Measurements from ENCODE around the gene PDCD4. TPM values are rescaled to one million over a fixed set of nuclear protein-coding genes. Genes with fewer than 3 reads are reported as not detected.

Gene PDCD4
- total and polyA plus RNA-seq, 9 of the 15 experiments (the other 6 are each of a cell fraction or from before 2014, with no cell fraction given): 12.9 to 44.1 (median 33.7) TPM

GRCh38 chr10:110893559-110894179 lies 21.9 kb downstream of the PDCD4 start (continued):
- TF ChIP-seq, protein P1, sequence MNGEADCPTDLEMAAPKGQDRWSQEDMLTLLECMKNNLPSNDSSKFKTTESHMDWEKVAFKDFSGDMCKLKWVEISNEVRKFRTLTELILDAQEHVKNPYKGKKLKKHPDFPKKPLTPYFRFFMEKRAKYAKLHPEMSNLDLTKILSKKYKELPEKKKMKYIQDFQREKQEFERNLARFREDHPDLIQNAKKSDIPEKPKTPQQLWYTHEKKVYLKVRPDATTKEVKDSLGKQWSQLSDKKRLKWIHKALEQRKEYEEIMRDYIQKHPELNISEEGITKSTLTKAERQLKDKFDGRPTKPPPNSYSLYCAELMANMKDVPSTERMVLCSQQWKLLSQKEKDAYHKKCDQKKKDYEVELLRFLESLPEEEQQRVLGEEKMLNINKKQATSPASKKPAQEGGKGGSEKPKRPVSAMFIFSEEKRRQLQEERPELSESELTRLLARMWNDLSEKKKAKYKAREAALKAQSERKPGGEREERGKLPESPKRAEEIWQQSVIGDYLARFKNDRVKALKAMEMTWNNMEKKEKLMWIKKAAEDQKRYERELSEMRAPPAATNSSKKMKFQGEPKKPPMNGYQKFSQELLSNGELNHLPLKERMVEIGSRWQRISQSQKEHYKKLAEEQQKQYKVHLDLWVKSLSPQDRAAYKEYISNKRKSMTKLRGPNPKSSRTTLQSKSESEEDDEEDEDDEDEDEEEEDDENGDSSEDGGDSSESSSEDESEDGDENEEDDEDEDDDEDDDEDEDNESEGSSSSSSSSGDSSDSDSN (IDR thresholded peaks at IDR 0.05; ENCODE audit: borderline replicate concordance in 1 of 2, low read depth in 2 of 2, low read length in 2 of 2): no peak
- TF ChIP-seq, protein P2, sequence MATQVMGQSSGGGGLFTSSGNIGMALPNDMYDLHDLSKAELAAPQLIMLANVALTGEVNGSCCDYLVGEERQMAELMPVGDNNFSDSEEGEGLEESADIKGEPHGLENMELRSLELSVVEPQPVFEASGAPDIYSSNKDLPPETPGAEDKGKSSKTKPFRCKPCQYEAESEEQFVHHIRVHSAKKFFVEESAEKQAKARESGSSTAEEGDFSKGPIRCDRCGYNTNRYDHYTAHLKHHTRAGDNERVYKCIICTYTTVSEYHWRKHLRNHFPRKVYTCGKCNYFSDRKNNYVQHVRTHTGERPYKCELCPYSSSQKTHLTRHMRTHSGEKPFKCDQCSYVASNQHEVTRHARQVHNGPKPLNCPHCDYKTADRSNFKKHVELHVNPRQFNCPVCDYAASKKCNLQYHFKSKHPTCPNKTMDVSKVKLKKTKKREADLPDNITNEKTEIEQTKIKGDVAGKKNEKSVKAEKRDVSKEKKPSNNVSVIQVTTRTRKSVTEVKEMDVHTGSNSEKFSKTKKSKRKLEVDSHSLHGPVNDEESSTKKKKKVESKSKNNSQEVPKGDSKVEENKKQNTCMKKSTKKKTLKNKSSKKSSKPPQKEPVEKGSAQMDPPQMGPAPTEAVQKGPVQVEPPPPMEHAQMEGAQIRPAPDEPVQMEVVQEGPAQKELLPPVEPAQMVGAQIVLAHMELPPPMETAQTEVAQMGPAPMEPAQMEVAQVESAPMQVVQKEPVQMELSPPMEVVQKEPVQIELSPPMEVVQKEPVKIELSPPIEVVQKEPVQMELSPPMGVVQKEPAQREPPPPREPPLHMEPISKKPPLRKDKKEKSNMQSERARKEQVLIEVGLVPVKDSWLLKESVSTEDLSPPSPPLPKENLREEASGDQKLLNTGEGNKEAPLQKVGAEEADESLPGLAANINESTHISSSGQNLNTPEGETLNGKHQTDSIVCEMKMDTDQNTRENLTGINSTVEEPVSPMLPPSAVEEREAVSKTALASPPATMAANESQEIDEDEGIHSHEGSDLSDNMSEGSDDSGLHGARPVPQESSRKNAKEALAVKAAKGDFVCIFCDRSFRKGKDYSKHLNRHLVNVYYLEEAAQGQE (IDR thresholded peaks at IDR 0.05; ENCODE audit: borderline replicate concordance): peak; percentile 54; the same call in 1 of the 2 replicates
- TF ChIP-seq, protein P2 (CRISPR knock-in tag; IDR thresholded peaks at IDR 0.05; ENCODE audit: low read depth): no peak
- TF ChIP-seq TGIF2 (CRISPR knock-in tag; IDR thresholded peaks at IDR 0.05) (no peak), TFE3 (CRISPR knock-in tag; IDR thresholded peaks at IDR 0.05) (no peak), ZBTB17 (CRISPR knock-in tag; IDR thresholded peaks at IDR 0.05) (no peak), RAD21 (CRISPR knock-in tag; conservative IDR thresholded peaks at IDR 0.05 in 1 of 2, IDR thresholded peaks at IDR 0.05 in 1 of 2) (peak; percentile 51 to 65), HOXB6 (CRISPR knock-in tag; IDR thresholded peaks at IDR 0.05; ENCODE audit: borderline replicate concordance) (no peak), NR4A1 (CRISPR knock-in tag; IDR thresholded peaks at IDR 0.05) (no peak), NR4A1 (tag; IDR thresholded peaks at IDR 0.05) (no peak)
- TF ChIP-seq, protein P3, sequence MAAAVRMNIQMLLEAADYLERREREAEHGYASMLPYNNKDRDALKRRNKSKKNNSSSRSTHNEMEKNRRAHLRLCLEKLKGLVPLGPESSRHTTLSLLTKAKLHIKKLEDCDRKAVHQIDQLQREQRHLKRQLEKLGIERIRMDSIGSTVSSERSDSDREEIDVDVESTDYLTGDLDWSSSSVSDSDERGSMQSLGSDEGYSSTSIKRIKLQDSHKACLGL (CRISPR knock-in tag; IDR thresholded peaks at IDR 0.05; ENCODE audit: borderline replicate concordance, poor library complexity, severe bottlenecking): no peak
